Regular cardiac myocyte (primary cell): ENCODE measurements around the gene NUP62CL. TPM values are rescaled to one million over a fixed set of nuclear protein-coding genes. Genes with fewer than 3 reads are reported as not detected.

Source experiments
- total RNA-seq: library from RNA; depleted of rRNA; stranded (reverse); fragments of >200 nt; gene quantifications from 2 replicates; pipeline ENCODE4 v1.2.3, GENCODE V29; 2014

NUP62CL gene, protein sequence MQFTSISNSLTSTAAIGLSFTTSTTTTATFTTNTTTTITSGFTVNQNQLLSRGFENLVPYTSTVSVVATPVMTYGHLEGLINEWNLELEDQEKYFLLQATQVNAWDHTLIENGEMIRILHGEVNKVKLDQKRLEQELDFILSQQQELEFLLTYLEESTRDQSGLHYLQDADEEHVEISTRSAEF
- not detected in 2 replicates for total RNA-seq

DNA sequence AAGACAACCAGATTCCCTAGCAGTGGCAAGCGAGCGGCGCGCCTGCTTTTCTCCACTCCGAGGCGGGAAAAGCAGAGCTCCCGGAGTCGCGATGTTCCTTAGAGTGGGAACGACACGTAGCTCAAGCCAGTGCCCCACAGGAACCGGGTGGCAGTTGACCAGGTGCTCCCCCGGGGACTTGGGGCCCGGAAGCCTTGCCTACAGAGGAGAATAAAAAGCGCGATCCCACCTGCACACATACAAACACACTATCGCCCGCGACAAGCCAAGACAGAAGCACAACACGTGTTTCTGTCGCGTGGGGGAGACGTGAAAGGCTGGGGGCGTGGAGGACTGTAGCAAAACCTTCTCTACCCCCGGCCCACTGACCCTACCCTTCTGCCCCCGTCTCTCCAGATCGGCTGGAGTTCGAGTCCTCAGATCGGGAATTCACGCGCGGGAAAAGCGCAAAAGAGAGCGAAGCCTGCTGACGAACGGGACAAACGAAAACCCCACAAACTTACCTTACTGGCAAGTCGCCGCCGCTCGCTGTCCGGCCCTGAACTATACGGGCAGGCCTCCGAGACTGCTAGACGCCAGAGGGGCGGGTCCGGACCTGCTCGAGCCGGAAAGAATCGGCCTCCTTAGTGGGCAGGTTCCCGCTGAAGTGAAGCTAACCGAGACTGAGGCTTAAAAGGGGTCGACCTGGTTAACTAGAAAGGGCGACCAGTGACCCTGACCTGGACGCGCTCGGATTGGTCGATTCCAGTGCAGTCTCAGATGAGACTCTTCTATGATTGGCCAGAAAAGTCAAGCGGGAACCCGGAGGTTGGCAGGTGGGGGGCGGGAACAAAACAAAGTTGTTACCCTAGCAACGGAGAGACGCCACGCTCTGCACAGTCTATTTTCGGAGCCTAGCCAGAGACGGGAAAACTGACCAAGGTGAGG lies at the start of gene NUP62CL, which contains the start of gene DNAAF6:
Gene NUP62CL (minus strand): TSS at position 664 of the 927 bp plus-strand sequence. CDS start 31,287 bp downstream, outside the sequence.
Gene DNAAF6 (plus strand): TSS at position 842 of the 927 bp plus-strand sequence. CDS start 6,265 bp downstream, outside the sequence.

DNA sequence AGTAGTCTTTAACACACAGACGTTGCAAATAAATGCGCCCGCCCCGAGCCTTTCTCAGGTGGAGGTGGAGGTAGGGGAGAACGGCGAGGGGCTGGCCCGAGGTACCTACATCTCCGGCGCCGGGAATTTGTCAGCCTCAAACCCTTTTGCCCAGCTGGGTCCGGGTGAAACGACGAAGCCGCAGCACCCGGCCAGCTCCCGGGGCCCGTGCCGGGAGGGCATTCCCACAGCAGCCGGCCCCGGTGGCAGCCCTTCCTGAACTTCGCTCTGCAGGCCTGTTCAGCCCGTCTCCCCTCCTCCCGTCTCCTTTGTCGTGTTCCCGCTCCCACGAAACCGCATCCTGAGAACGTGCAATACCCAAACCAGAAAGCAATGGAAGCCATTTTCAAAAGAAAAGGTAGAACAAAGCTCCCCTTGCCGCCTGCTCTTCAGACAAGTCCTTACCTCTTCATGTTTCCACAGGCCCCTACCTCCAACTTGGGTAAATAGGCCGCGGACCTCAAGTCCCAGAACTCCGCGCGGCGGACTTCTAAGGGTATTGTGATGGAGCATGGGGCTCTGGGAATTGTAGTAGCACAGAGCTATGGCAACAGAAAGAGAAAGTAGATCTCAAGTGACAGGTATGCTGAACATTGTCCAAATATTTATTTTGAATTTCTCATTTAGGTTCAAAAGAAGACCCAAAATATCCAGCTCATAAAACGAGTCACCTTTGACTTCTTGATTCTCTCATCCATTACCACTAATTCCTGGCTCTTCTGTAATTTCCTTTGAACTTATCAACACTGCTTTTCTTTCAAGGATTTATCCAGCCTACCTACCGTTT lies 87.7 kb downstream of the NUP62CL start, which contains the start of gene RBM41:
Gene RBM41 (minus strand): TSS at position 501 of the 826 bp plus-strand sequence. CDS start 49 bp downstream, at position 452.

Other genes starting within 250 kb of the NUP62CL start
- gene MORC4, start 206.2 kb downstream of the NUP62CL start, total RNA-seq: 41.0 and 44.3 TPM in 2 replicates
- 8.6 and 11.8 TPM in 2 replicates for gene RBM41, start 87.6 kb downstream of the NUP62CL start, total RNA-seq
- not detected in 2 replicates for gene DNAAF6, start 178 bp upstream of the NUP62CL start, total RNA-seq
- under 0.01 TPM in 2 replicates for gene FRMPD3, start 243.2 kb upstream of the NUP62CL start, total RNA-seq